GM12878 (cell line): ENCODE data around the gene AP2B1.

Source experiments
- BACH1 ChIP-seq: fragments of 450-650 bp; IDR thresholded peaks from 2 replicates; pipeline ENCODE4 v1.6.1; 2017; ENCODE audit warnings: mild to moderate bottlenecking, borderline replicate concordance
- BCLAF1 ChIP-seq: fragments of 450-650 bp; IDR thresholded peaks from 2 replicates; pipeline ENCODE4 v1.6.1; 2017; ENCODE audit warnings: antibody characterized with exemption, mild to moderate bottlenecking, moderate library complexity
- EZH2 ChIP-seq: IDR thresholded peaks from 2 replicates; pipeline ENCODE4 v1.6.1; 2012; ENCODE audit warnings: low read depth, mild to moderate bottlenecking, control low read depth, inconsistent platforms, low read length, borderline replicate concordance; ENCODE audit not compliant: control insufficient read depth

DNA sequence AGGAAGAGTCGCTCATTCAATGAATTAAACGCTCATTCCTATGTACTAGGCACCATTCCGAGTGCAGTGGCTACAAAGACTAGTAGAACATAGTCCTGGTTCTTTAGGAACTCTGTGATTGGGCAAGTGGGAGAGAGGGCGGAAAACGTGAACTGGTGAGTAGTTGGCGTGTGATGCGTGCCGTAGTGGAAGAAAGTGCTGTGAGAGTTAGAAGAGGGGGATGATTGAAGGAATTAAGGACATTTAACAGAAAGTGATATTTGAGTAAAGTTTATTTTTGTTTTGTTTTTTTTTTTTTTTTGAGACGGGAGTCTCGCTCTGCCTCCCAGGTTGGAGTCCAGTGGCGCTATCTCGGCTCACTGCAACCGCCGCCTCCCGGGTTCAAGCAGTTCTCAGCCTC lies 18.6 kb upstream of the AP2B1 start:
- no peak for TF ChIP-seq BCLAF1
- no peak for TF ChIP-seq BACH1
- TF ChIP-seq EZH2 = no peak
